CD14-positive monocyte (primary cell): ENCODE results near the gene TOM1L2. TPM values are rescaled to one million over a fixed set of nuclear protein-coding genes. Genes with fewer than 3 reads are reported as not detected.

Experiments
- DNase-seq, 3 donors: peaks; one replicate each; pipeline ENCODE4 v3.0.0-alpha.2; 2011 to 2022
- H2AFZ ChIP-seq: 2 replicates; pipeline ENCODE4 v1.6.0; 2012; ENCODE audit warnings: mild to moderate bottlenecking, low read depth, low read length, inconsistent platforms; ENCODE audit not compliant: insufficient read depth, poor library complexity, severe bottlenecking
- H3K27ac ChIP-seq, 2 donors: 1 replicate in 1 of 2; 2 replicates in 1 of 2; pipeline ENCODE4 v1.5.1; 2012 to 2013; ENCODE audit warnings: low read length in 2 of 2, control low read depth in 1 of 2, inconsistent platforms in 1 of 2, low read depth in 1 of 2, mild to moderate bottlenecking in 1 of 2
- H3K27me3 ChIP-seq, 2 donors: one replicate each; pipeline versions ENCODE4 v1.6.0 to v1.6.1; 2011 to 2013; ENCODE audit warnings: low read length in 2 of 2; ENCODE audit not compliant: control insufficient read depth in 2 of 2, insufficient read depth in 2 of 2
- H3K36me3 ChIP-seq, 2 donors: replicated peaks in 1 of 2; 1 replicate in 1 of 2; 2 replicates in 1 of 2; pipeline versions ENCODE4 v1.5.1 to v1.6.1; 2012 to 2013; ENCODE audit warnings: low read length in 2 of 2, control low read depth in 1 of 2, inconsistent platforms in 1 of 2, mild to moderate bottlenecking in 1 of 2; ENCODE audit not compliant: insufficient read depth in 2 of 2, control insufficient read depth in 1 of 2
- H3K4me1 ChIP-seq, 2 donors: 1 replicate in 1 of 2; 2 replicates in 1 of 2; pipeline versions ENCODE4 v1.5.1 to v1.6.1; 2012 to 2013; ENCODE audit warnings: low read length in 2 of 2, control low read depth in 1 of 2, inconsistent platforms in 1 of 2, mild to moderate bottlenecking in 1 of 2, moderate library complexity in 1 of 2; ENCODE audit not compliant: insufficient read depth in 2 of 2, control insufficient read depth in 1 of 2
- H3K4me2 ChIP-seq: replicated peaks from 2 replicates; pipeline ENCODE3; 2012; ENCODE audit warnings: low read length, moderate library complexity, mild to moderate bottlenecking; ENCODE audit not compliant: poor library complexity, severe bottlenecking; ENCODE audit errors: extremely low read depth
- H3K4me3 ChIP-seq, 3 experiments: fragments of 200-600 bp in 1 of 3; sonication (generic) in 1 of 3; replicated peaks in 1 of 3; 1 replicate in 2 of 3; 2 replicates in 1 of 3; pipeline ENCODE4 v1.5.1; 2011 to 2013; ENCODE audit warnings: low read length in 3 of 3, mild to moderate bottlenecking in 3 of 3, control low read depth in 2 of 3, low read depth in 2 of 3, inconsistent platforms in 1 of 3, moderate library complexity in 1 of 3
- H3K79me2 ChIP-seq: 2 replicates; pipeline ENCODE4 v1.6.0; 2012; ENCODE audit warnings: mild to moderate bottlenecking, control low read depth, inconsistent platforms, low read length, moderate library complexity; ENCODE audit not compliant: insufficient read depth
- H3K9ac ChIP-seq: 2 replicates; pipeline ENCODE4 v1.6.0; 2017; ENCODE audit warnings: low read length, mild to moderate bottlenecking; ENCODE audit not compliant: insufficient read depth, poor library complexity, severe bottlenecking
- H3K9me3 ChIP-seq, 2 donors: replicated peaks in 1 of 2; 1 replicate in 1 of 2; 2 replicates in 1 of 2; pipeline versions ENCODE4 v1.5.1 to v1.6.1; 2012 to 2013; ENCODE audit warnings: low read length in 2 of 2, control low read depth in 1 of 2; ENCODE audit not compliant: control insufficient read depth in 1 of 2, insufficient read depth in 1 of 2
- H4K20me1 ChIP-seq: 2 replicates; pipeline ENCODE4 v1.6.0; 2012; ENCODE audit warnings: mild to moderate bottlenecking, low read length, control low read depth, moderate library complexity; ENCODE audit not compliant: insufficient read depth
- H3K27ac Mint-ChIP-seq, 7 donors: one replicate each; pipeline ENCODE4 v1.8.0; 2020; ENCODE audit warnings: mild to moderate bottlenecking in 7 of 7, mixed read lengths in 7 of 7, moderate library complexity in 6 of 7, inconsistent platforms in 2 of 7
- H3K27me3 Mint-ChIP-seq, 3 donors: one replicate each; pipeline ENCODE4 v1.8.0; 2021 to 2022; ENCODE audit warnings: low read depth in 3 of 3, mild to moderate bottlenecking in 3 of 3, mixed read lengths in 3 of 3, moderate library complexity in 3 of 3, inconsistent platforms in 1 of 3
- H3K36me3 Mint-ChIP-seq, 2 donors: one replicate each; pipeline ENCODE4 v1.8.0; 2020; ENCODE audit warnings: mixed read lengths in 2 of 2, inconsistent platforms in 1 of 2, mild to moderate bottlenecking in 1 of 2
- H3K4me1 Mint-ChIP-seq: one replicate; pipeline ENCODE4 v1.8.0; 2020; ENCODE audit warnings: mild to moderate bottlenecking, mixed read lengths
- H3K4me3 Mint-ChIP-seq, 2 donors: one replicate each; pipeline ENCODE4 v1.8.0; 2020; ENCODE audit warnings: mild to moderate bottlenecking in 2 of 2, mixed read lengths in 2 of 2, moderate library complexity in 1 of 2
- H3K9me3 Mint-ChIP-seq, 7 donors: one replicate each; pipeline ENCODE4 v1.8.0; 2020 to 2022; ENCODE audit warnings: mixed read lengths in 7 of 7, mild to moderate bottlenecking in 6 of 7, moderate library complexity in 6 of 7, inconsistent platforms in 2 of 7
- CTCF ChIP-seq: fragments of 200-600 bp; IDR thresholded peaks from one replicate; pipeline ENCODE4 v1.8.0; 2022; ENCODE audit warnings: antibody characterized with exemption, mild to moderate bottlenecking
- WGBS: methylation state at CpG from one replicate; pipeline ENCODE4 v1.1.5; 2013; ENCODE audit warnings: missing lambda C conversion rate; ENCODE audit not compliant: insufficient coverage; 5-methylcytosine and 5-hydroxymethylcytosine counted together
- intact Hi-C, 2 donors: fragments of 100-400 bp; cut with micrococcal nuclease; formaldehyde crosslinking; loops; one replicate each; pipeline versions ENCODE4 v1.15.0 to v1.15.1; 2023
- polyA plus RNA-seq, 3 donors: library from polyadenylated mRNA; depleted of rRNA in 1 of 3; unstranded in 2 of 3; stranded (reverse) in 1 of 3; fragments of 300-500 nt in 2 of 3; fragments of >200 nt in 1 of 3; fragmentation: Illumina TruSeq in 2 of 3; gene quantifications; 1 replicate in 2 of 3; 2 replicates in 1 of 3; pipeline ENCODE4 v1.2.3, GENCODE V29; 2012 to 2021

TOM1L2 gene
- polyA plus RNA-seq, 3 donors = 1.7 to 28.2 (median 2.8) TPM

DNA sequence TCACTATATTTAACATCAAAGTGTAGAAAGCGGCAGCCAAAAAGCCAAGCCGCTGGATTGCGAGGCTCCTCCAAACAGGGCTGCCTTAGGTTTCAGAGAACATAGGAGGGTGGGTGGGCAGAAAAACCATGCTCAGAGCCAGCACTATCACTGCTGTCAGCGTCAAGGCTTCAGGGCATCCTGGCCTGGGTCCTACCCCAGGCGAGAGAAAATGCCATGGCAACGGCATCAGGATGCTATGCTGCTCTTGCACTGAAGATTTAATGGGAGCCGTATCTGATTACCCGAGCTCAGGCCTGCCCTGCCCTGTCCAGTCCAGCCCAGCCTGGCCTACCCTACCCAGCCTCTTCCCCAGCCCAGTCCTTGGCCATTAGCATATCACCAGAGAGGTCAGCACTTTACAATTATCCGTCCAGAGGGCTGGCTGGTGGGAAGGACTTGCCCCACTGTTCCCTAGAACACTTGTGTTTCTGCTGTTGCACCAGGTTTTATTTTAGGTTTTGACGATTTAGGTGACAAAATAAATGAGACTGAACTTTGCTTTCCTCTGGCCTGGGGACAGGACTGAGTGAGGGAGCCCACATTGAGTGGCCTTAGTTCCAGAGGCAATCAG, 61.1 kb downstream of the TOM1L2 start:
- no peak overlapping the region for H3K4me3 ChIP-seq
- Mint-ChIP-seq H3K4me3 (no peak overlapping the region), H3K4me1 (peaks cover 11% of the 10 kb centered on the region), H3K27ac (no peak overlapping the region), H3K36me3 (peaks cover 12 to 16% of the 10 kb centered on the region in 2 donors), H3K9me3 (no peaks in the 10 kb centered on the region), H3K27me3 (no peaks in the 10 kb centered on the region)
- no peak overlapping the region for H3K4me2 ChIP-seq
- H3K27me3 ChIP-seq = no peaks in the 10 kb centered on the region
- no peak for DNase-seq
- 96% methylated on average over 9 of the region's 10 CpGs for WGBS
- H3K36me3 ChIP-seq = peaks cover 10 to 13% of the 10 kb centered on the region in 2 donors
- no peaks in the 10 kb centered on the region for H3K79me2 ChIP-seq
- H3K9ac ChIP-seq = no peak overlapping the region
- H2AFZ ChIP-seq = no peak overlapping the region
- H3K9me3 ChIP-seq = no peaks in the 10 kb centered on the region
- TF ChIP-seq CTCF = no peak
- no peak overlapping the region for H3K27ac ChIP-seq
- H4K20me1 ChIP-seq = peaks cover 4% of the 10 kb centered on the region
- intact Hi-C loops = no loop called here
- peaks cover 8 to 14% of the 10 kb centered on the region in 2 donors for H3K4me1 ChIP-seq

DNA sequence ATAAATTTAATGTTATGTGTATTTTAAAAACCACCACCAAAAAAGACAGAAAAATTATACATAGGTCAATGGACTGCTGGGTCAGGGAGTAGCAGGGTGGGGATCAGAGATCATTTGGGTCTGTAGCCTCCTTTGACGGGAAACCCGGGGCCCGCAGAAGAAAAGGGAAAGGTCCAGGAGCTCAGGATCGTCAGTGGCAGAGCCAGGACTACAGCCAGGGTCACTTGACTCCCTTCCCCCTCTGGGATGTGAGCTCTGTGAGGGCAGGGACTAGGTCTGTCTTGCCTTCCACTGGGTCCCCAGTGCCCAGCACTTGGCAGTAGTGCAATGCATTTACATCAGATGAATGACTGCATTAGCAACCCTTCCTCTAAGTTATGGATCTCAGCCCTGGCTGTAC, 62.1 kb downstream of the TOM1L2 start:
- Histone ChIP-seq H3K4me1 (peaks cover 8 to 14% of the 10 kb centered on the region in 2 donors), H3K27ac (no peak overlapping the region), H2AFZ (no peak overlapping the region), H3K9me3 (no peaks in the 10 kb centered on the region), H3K36me3 (peaks cover 10 to 23% of the 10 kb centered on the region in 2 donors), H3K79me2 (no peaks in the 10 kb centered on the region), H4K20me1 (peaks cover 4% of the 10 kb centered on the region), H3K9ac (no peak overlapping the region), H3K27me3 (no peaks in the 10 kb centered on the region), H3K4me3 (no peak overlapping the region), H3K4me2 (no peak overlapping the region)
- H3K4me1 Mint-ChIP-seq = peaks cover 11% of the 10 kb centered on the region
- H3K36me3 Mint-ChIP-seq = peaks cover 22 to 26% of the 10 kb centered on the region in 2 donors
- H3K27me3 Mint-ChIP-seq = peaks cover 0 to 1% (median 0%) of the 10 kb centered on the region in 3 donors
- intact Hi-C loops = no loop called here
- no peak for TF ChIP-seq CTCF
- no peak overlapping the region for H3K4me3 Mint-ChIP-seq
- DNase-seq = no peak
- no peaks in the 10 kb centered on the region for H3K9me3 Mint-ChIP-seq
- no peak overlapping the region for H3K27ac Mint-ChIP-seq
- WGBS = no CpG with 5 or more reads among the region's 4 CpGs
